SJSA1 (cell line): ENCODE data around the gene LRRFIP1. TPM values are rescaled to one million over a fixed set of nuclear protein-coding genes. Genes with fewer than 3 reads are reported as not detected.
"Not testable (repeated sequence)": the region's sequence is repeated elsewhere in the genome, so short reads cannot be mapped to it uniquely, and the experiment has no call there.

Source experiments
- DNase-seq, 2 experiments: peaks; one replicate each; pipeline ENCODE4 v3.0.0-alpha.2; 2015 to 2020; ENCODE audit warnings: low spot score in 2 of 2, low read depth in 1 of 2
- H3K27ac ChIP-seq: fragments of 250-450 bp; sonication (Bioruptor Pico); 2 replicates; pipeline ENCODE4 v1.5.1; 2020; ENCODE audit warnings: mild to moderate bottlenecking, moderate library complexity
- H3K27me3 ChIP-seq: fragments of 250-450 bp; sonication (Bioruptor Pico); replicated peaks from 2 replicates; pipeline ENCODE4 v1.5.1; 2020; ENCODE audit warnings: mild to moderate bottlenecking, moderate library complexity
- H3K36me3 ChIP-seq: fragments of 250-450 bp; sonication (Bioruptor Pico); 2 replicates; pipeline ENCODE4 v1.5.1; 2020; ENCODE audit warnings: mild to moderate bottlenecking
- H3K4me1 ChIP-seq: fragments of 250-450 bp; sonication (Bioruptor Pico); replicated peaks from 2 replicates; pipeline ENCODE4 v1.6.1; 2021; ENCODE audit warnings: mild to moderate bottlenecking
- H3K4me3 ChIP-seq: fragments of 250-450 bp; sonication (Bioruptor Pico); 2 replicates; pipeline ENCODE4 v1.5.1; 2020; ENCODE audit warnings: mild to moderate bottlenecking
- H3K9me3 ChIP-seq: fragments of 250-450 bp; sonication (Bioruptor Pico); replicated peaks from 2 replicates; pipeline ENCODE4 v1.5.1; 2020; ENCODE audit warnings: mild to moderate bottlenecking
- total RNA-seq: library from RNA; depleted of rRNA; stranded (reverse); fragments of >200 nt; shearing (Covaris generic); gene quantifications from 2 replicates; pipeline ENCODE4 v1.2.3, GENCODE V29; 2014

LRRFIP1 gene
- total RNA-seq, 1 experiment from 2014 or later, result 76.7 TPM

GRCh38 chr2:237673130-237674001 lies 46.0 kb downstream of the LRRFIP1 start:
- H3K27me3 ChIP-seq, result no peaks in the 10 kb centered on the region
- no peak overlapping the region for H3K27ac ChIP-seq
- H3K9me3 ChIP-seq, result no peaks in the 10 kb centered on the region
- no peak overlapping the region for H3K4me3 ChIP-seq
- peaks cover 60% of the 10 kb centered on the region for H3K4me1 ChIP-seq
- peaks cover 29% of the 10 kb centered on the region for H3K36me3 ChIP-seq
- peak; percentile 60 to 69 for DNase-seq

- H3K9me3 ChIP-seq, result no peaks in the 10 kb centered on the region
- H3K4me1 ChIP-seq, result peaks cover 50% of the 10 kb centered on the region
- peaks cover 33% of the 10 kb centered on the region for H3K36me3 ChIP-seq
- no peak overlapping the region for H3K4me3 ChIP-seq
- DNase-seq, result peak; percentile 62 to 72
- H3K27me3 ChIP-seq, result no peaks in the 10 kb centered on the region
- peak overlapping the region; percentile 68 for H3K27ac ChIP-seq
Observed at GRCh38 chr2:237674731-237675276, 47.4 kb downstream of the LRRFIP1 start.

- peak overlapping the region; percentile 68 for H3K27ac ChIP-seq
- H3K27me3 ChIP-seq, result no peaks in the 10 kb centered on the region
- peaks cover 32% of the 10 kb centered on the region for H3K36me3 ChIP-seq
- no peak for DNase-seq
- H3K9me3 ChIP-seq, result no peaks in the 10 kb centered on the region
- no peak overlapping the region for H3K4me3 ChIP-seq
- peaks cover 45% of the 10 kb centered on the region for H3K4me1 ChIP-seq
Observed at GRCh38 chr2:237675316-237675715, 47.9 kb downstream of the LRRFIP1 start.

DNA sequence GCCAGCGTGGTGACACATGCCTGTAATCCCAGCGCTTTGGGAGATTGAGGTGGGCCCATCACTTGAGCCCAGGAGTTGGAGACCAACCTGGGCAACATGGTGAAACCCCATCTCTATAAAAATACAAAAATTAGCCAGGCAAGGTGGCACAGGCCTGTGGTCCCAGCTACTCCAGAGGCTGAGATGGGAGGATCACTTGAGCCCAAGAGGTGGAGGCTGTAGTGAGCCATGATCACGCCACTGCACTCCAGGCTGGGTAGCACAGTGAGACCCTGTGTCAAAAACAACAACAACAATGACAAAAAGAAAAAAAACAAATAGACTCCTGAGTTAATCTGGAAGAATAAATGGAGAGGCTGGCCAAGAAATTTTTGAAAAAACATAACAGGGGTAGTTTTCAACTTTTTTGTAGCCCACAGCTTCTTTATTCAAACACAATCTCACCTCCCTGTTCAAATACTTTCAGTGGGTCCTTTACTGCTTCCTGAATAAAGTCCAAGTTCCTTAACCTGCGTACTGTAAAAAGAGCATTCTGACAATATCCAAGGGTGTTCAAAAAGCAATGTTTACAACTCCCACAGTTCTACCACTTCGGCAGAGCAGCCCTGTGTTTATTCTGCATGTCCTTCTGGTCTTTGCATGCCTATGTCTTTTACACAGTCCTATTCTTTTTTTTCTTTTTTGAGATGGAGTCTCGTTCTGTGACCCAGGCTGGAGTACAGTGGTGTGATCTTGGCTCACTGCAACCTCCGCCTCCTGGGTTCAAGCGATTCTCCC lies 53.5 kb downstream of the LRRFIP1 start:
- H3K36me3 ChIP-seq, result peaks cover 38% of the 10 kb centered on the region
- H3K4me1 ChIP-seq, result peaks cover 13% of the 10 kb centered on the region
- H3K27ac ChIP-seq, result no peak overlapping the region
- H3K4me3 ChIP-seq, result no peak overlapping the region
- no peaks in the 10 kb centered on the region for H3K27me3 ChIP-seq
- DNase-seq, result no peak
- no peaks in the 10 kb centered on the region for H3K9me3 ChIP-seq

GRCh38 chr2:237682151-237682550 lies 54.8 kb downstream of the LRRFIP1 start:
- no peaks in the 10 kb centered on the region for H3K27me3 ChIP-seq

DNA sequence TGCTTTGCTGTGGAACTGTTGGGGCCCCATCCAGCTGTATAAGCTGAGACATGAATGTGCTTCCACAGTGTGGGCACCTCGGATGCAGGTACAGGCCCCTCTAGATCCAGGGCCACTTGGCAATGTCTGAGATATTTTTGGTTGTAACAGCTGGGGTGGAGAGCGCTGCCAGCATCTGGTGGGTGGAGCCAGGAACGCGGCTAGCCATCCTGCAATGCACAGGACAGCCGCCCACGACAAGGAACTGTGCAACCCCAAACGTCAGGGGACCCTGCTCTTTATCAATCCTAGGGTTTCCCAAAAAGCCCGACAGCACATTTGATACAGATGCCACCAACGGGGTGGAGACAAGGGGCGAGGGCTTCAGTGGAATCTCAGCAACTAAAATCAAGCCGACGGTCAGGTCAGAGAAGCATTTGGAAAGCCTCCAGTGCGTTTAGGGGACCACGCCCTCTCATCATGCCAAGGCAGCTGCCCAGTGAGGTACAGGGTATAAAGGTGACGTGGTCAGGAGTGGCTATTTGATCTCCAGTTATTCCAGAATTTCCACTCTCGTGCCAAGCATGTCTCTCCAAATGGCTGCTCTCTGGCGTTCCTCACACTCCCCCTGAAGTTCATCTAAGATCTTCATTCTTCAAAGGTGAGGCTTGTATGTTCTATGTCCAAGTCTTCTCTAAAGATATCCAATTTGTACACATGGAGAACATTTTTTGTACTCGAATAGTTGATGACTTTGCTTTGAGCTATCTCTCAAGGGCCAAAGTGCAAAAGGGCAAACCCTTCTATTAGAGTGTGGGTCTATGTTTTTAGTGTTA lies 55.7 kb downstream of the LRRFIP1 start:
- Histone ChIP-seq H3K36me3 (peaks cover 44% of the 10 kb centered on the region), H3K4me1 (peaks cover 14% of the 10 kb centered on the region), H3K27me3 (no peaks in the 10 kb centered on the region), H3K4me3 (no peak overlapping the region), H3K9me3 (no peaks in the 10 kb centered on the region), H3K27ac (no peak overlapping the region)
- no peak for DNase-seq

More at GRCh38 chr2:237682151-237682550, 54.8 kb downstream of the LRRFIP1 start:
- no peaks in the 10 kb centered on the region for H3K9me3 ChIP-seq
- peaks cover 44% of the 10 kb centered on the region for H3K36me3 ChIP-seq
- H3K4me1 ChIP-seq, result peaks cover 11% of the 10 kb centered on the region
- no peak for DNase-seq
- H3K27ac ChIP-seq, result no peak overlapping the region
- H3K4me3 ChIP-seq, result no peak overlapping the region

DNA sequence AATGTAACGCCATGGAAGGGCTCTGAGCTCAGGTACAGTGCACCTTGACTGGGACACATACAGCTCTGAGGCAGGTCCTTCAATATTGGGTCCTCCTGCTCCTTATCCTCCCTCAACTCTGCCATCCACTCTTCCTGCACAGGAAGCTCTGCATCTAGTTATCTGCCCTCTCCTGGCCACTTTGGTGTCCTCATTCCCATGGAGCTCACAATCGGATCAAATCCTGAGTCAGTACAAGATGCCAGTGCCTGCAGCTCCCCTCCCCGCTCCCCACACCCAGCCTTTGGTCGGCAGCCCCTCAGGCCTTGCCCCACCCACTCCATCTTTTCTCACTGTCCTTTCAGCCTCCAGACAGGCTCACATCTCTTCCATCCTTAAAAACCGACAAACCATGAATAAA lies 58.0 kb downstream of the LRRFIP1 start:
- Histone ChIP-seq H3K36me3 (peaks cover 37% of the 10 kb centered on the region), H3K4me3 (no peak overlapping the region), H3K4me1 (peaks cover 27% of the 10 kb centered on the region), H3K27ac (no peak overlapping the region), H3K9me3 (no peaks in the 10 kb centered on the region), H3K27me3 (no peaks in the 10 kb centered on the region)
- DNase-seq, result no peak

DNA sequence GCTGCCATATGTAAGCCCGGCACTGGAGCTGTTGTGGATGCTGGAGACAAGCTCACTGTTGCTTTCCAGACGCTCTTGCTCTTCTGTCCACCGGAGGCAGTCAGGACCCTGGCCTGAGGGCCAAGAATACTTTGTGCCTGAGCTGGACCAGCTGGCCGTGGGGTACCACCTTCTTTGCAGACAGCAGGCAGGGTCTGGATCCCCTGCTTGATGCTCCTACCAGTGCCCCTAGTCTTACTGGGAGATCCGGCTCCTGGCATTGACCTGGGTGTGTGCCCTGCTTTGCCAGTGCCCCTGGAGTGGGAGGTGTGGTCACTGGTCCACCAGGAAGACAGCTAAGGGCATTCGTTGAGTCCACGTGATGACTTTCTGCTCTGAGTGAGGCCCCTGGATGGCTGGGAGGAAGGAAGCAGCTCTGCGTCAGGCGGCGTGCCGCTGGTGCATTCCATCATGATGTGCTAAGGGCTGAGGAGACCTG lies 59.3 kb downstream of the LRRFIP1 start:
- Histone ChIP-seq H3K27ac (peak overlapping the region; percentile 99), H3K27me3 (no peaks in the 10 kb centered on the region), H3K4me1 (peaks cover 32% of the 10 kb centered on the region), H3K36me3 (peaks cover 41% of the 10 kb centered on the region), H3K9me3 (no peaks in the 10 kb centered on the region), H3K4me3 (no peak overlapping the region)
- peak; percentile 60 to 65 for DNase-seq

GRCh38 chr2:237688081-237688480 lies 60.7 kb downstream of the LRRFIP1 start:
- Histone ChIP-seq H3K27me3 (no peaks in the 10 kb centered on the region), H3K4me1 (peaks cover 41% of the 10 kb centered on the region), H3K27ac (peak overlapping the region; percentile 99), H3K9me3 (no peaks in the 10 kb centered on the region; the same call in 1 of the 2 replicates), H3K4me3 (no peak overlapping the region), H3K36me3 (peaks cover 42% of the 10 kb centered on the region)
- DNase-seq, result no peak

DNA sequence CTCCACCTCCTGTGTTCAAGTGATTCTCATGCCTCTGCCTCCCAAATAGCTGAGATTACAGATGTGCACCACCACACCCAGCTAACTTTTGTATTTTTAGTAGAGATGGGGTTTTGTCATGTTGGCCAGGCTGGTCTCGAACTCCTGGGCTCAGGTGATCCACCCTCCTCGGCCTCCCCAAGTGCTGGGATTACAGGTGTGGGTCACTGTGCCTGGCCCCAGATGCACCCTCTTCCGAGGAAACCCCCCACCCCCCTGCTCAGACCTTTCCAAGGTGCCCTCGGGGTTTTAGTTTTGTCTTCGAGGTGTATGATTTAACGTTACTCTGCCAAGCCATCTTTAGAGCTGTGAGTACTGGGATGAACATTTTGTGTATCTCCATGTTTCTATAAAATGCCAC lies 61.2 kb downstream of the LRRFIP1 start:
- H3K9me3 ChIP-seq, DNase-seq, H3K27me3 ChIP-seq, H3K4me3 ChIP-seq: not testable (repeated sequence)
- Histone ChIP-seq H3K27ac (peak overlapping the region; percentile 99), H3K4me1 (peaks cover 46% of the 10 kb centered on the region), H3K36me3 (peaks cover 38% of the 10 kb centered on the region)

DNA sequence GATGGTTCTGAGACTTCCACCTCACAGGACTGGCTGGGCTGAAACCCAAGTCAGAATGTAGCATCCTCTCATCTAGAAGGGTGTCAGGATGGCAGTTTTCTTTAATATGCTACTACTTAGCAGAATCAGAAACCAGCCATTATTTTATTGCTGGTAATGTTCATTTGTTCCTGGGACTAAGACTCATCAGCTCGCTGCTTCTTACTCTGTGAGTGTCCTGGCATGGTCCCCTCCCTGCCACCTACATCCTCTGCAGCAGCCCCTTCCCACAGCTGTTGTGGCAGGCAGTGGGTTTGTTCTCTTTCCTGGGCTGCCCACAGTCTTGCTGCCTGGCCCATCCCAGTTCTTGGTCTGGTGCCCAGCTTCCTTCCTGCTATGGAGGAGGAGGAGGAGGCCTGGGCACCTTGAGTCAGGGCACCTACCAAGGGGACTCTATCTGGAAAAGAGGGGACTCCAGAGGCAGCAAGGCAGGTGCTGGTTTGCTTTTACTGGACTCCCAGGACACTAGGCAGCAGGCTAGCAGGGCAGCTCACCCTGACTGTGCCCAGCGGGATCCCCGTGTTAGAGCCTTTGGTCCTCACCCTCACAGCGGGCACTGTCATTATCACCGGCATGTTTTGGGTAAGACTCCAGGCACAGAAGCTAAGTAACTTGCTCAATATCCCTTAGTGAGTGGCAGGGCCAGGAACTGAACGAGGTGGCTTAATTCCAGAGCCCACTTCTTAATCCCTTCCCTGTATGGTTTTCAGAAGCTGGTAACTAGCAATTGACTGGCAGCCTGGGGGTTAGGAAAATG lies 62.1 kb downstream of the LRRFIP1 start:
- Histone ChIP-seq H3K36me3 (peaks cover 30% of the 10 kb centered on the region), H3K27me3 (no peaks in the 10 kb centered on the region), H3K9me3 (no peaks in the 10 kb centered on the region; the same call in 1 of the 2 replicates), H3K27ac (no peak overlapping the region), H3K4me1 (peaks cover 56% of the 10 kb centered on the region), H3K4me3 (no peak overlapping the region)
- DNase-seq, result no peak

DNA sequence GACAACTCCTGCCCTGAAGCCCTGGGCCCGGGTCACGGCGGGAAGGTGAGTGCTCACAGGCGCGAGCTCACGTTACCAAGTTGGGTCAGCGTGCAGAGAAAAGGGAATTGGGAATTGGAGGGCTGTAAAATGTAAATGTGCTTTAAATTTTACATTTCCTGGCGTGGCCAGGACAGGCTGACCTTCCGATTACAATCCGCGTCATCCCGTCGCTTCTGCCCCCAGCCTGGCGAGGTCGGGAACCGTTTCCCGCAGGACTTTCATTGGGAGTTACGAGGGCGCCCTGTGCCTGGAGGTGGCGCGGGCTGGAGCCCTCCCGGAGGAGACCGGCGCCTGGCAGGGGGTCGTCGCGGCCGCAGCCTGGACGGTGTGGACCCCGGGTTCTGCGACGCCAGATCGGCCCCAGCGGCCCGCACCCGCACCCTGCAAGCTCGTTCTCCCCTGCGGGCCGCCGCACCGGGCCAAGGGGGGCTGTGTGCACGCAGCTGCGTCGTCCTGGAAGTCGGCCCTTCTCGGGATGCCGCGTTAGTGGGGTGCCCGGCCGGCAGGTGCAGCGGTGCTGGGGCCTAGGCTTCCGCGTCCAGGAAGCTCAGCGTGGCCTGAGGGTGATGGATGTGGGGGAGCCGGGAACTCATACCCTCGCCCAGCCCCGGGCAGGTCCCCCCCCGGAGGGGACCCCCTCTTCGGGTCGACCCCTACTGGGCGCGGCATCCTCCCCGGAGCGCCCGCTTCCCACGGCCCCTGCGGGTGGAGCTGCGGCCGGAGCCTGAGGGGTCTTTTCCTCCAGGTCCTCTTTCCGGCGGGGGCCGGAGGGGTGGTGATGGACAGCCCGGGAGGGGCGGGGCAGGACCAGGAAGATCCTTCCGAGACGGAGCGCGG lies 63.9 kb downstream of the LRRFIP1 start:
- no peak overlapping the region for H3K4me3 ChIP-seq
- no peaks in the 10 kb centered on the region; the same call in 1 of the 2 replicates for H3K9me3 ChIP-seq
- no peak overlapping the region for H3K27ac ChIP-seq
- peaks cover 19% of the 10 kb centered on the region for H3K36me3 ChIP-seq
- no peaks in the 10 kb centered on the region for H3K27me3 ChIP-seq
- peaks cover 71% of the 10 kb centered on the region for H3K4me1 ChIP-seq
- DNase-seq, result no peak
